ENCODE measurements around the gene CASK.

Gene CASK

DNA sequence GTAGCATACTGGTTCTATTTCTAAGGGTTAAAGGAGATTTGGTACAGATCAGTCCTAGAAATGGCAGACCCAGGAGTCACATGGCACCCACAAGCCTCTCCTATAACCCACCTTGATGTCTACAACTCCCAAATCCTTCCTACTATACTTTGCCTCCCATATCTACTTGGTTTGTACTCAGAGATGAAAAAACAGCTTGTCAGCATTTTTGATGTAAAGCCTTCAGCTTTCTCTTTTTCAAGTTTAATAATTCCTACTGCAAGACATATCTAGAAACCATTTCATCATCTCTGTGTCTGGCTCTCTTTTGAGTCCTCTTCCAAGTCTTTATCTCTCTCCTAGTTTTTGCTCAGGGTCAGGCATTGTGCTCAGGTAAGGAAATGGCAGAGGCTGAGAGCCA is 393.3 kb downstream of the CASK start:
- no peaks in the 10 kb centered on the region for H3K9me3 ChIP-seq
- H3K27ac ChIP-seq: no peak overlapping the region
- no peak overlapping the region for H3K4me3 ChIP-seq (ENCODE audit: low read depth in 1 of 2, low read length in 1 of 2)
- H3K4me1 ChIP-seq (ENCODE audit: control insufficient read depth in 1 of 2, insufficient read depth in 1 of 2, low read depth in 1 of 2, low read length in 1 of 2): peaks cover 17 to 22% of the 10 kb centered on the region in 2 experiments
- TF ChIP-seq, protein P1, sequence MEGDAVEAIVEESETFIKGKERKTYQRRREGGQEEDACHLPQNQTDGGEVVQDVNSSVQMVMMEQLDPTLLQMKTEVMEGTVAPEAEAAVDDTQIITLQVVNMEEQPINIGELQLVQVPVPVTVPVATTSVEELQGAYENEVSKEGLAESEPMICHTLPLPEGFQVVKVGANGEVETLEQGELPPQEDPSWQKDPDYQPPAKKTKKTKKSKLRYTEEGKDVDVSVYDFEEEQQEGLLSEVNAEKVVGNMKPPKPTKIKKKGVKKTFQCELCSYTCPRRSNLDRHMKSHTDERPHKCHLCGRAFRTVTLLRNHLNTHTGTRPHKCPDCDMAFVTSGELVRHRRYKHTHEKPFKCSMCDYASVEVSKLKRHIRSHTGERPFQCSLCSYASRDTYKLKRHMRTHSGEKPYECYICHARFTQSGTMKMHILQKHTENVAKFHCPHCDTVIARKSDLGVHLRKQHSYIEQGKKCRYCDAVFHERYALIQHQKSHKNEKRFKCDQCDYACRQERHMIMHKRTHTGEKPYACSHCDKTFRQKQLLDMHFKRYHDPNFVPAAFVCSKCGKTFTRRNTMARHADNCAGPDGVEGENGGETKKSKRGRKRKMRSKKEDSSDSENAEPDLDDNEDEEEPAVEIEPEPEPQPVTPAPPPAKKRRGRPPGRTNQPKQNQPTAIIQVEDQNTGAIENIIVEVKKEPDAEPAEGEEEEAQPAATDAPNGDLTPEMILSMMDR (IDR thresholded peaks at IDR 0.05): no peak
- H3K27me3 ChIP-seq: no peaks in the 10 kb centered on the region
- no peaks in the 10 kb centered on the region for H3K36me3 ChIP-seq

DNA sequence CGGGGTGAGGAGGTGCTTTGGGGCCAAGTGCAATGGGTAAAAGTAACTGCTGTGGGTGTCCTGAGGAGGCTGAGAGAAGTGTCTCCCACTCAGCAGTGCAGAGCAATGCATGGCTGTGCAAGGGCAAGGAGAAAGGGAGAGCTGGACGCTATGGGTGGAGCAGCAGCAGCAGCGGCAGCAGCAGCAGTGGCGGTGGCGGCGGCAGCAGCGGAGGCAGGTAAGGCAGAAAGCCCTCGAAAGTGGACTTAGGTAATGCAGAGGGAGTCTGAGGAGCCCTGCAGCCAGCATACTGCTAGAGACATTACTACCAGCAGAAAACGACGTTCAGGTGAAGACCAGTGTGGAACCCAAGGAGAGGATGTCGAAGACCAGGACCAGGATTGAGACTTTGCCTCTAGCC is 394.1 kb downstream of the CASK start:
- no peak overlapping the region for H3K4me3 ChIP-seq (ENCODE audit: low read depth in 1 of 2, low read length in 1 of 2)

DNA sequence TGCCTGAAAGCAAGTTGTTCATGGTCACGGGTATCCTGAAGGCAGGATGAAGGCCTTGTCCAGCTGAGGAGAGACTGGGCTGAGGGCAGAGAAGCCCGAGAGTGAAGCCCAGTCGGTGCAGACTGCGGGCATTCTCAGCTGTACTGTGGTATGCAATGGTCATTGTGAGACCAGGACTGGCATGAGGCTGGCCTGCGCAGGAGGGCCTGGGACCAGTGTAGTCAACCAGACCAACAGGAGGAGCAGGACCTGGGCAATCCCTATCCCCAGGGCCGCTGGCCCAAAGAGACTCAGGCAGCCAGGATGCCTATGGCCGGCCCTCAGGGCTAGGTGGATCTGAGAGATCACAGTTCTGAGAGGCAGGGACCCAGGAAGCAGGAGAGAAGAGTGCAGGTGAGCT is 394.6 kb downstream of the CASK start:
- Histone ChIP-seq H3K27ac (no peak overlapping the region), H3K36me3 (no peaks in the 10 kb centered on the region), H3K9me3 (no peaks in the 10 kb centered on the region), H3K4me1 (ENCODE audit: control insufficient read depth in 1 of 2, insufficient read depth in 1 of 2, low read depth in 1 of 2, low read length in 1 of 2) (peaks cover 10 to 12% of the 10 kb centered on the region in 2 experiments), H3K27me3 (no peaks in the 10 kb centered on the region), H3K4me3 (ENCODE audit: low read depth in 1 of 2, low read length in 1 of 2) (no peak overlapping the region)
- TF ChIP-seq, protein P1 (IDR thresholded peaks at IDR 0.05): no peak

More for the DNA sequence above, 394.1 kb downstream of the CASK start:
- H3K9me3 ChIP-seq: no peaks in the 10 kb centered on the region
- TF ChIP-seq, protein P1 (IDR thresholded peaks at IDR 0.05): no peak
- H3K4me1 ChIP-seq (ENCODE audit: control insufficient read depth in 1 of 2, insufficient read depth in 1 of 2, low read depth in 1 of 2, low read length in 1 of 2): peaks cover 10 to 14% of the 10 kb centered on the region in 2 experiments
- H3K36me3 ChIP-seq: no peaks in the 10 kb centered on the region
- H3K27me3 ChIP-seq: no peaks in the 10 kb centered on the region
- no peak overlapping the region for H3K27ac ChIP-seq

DNA sequence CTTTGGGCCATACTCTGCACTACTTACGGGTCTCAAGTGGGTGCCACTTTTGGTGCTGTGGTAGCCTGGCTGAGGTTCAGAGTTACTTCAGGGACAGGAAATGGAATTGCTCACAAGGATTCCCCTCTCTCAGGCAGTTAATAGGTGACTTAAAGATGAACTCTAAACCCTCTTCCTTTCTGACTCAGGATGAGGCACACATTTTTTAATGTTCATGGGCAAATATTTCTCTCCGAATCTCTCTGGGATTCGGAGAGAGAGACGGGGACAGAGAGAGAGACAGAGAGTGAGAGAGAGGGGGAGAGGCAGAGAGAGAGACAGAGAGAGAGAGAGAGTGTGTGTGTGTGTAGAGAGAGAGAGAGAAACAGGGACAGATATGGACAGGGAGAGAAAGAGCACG is 396.4 kb downstream of the CASK start:
- TF ChIP-seq, protein P1 (IDR thresholded peaks at IDR 0.05): no peak
- no peak overlapping the region for H3K27ac ChIP-seq
- H3K4me1 ChIP-seq (ENCODE audit: control insufficient read depth in 1 of 2, insufficient read depth in 1 of 2, low read depth in 1 of 2, low read length in 1 of 2): no peaks in the 10 kb centered on the region
- H3K9me3 ChIP-seq: no peaks in the 10 kb centered on the region
- no peaks in the 10 kb centered on the region for H3K27me3 ChIP-seq
- no peaks in the 10 kb centered on the region for H3K36me3 ChIP-seq
- H3K4me3 ChIP-seq (ENCODE audit: low read depth in 1 of 2, low read length in 1 of 2): no peak overlapping the region

DNA sequence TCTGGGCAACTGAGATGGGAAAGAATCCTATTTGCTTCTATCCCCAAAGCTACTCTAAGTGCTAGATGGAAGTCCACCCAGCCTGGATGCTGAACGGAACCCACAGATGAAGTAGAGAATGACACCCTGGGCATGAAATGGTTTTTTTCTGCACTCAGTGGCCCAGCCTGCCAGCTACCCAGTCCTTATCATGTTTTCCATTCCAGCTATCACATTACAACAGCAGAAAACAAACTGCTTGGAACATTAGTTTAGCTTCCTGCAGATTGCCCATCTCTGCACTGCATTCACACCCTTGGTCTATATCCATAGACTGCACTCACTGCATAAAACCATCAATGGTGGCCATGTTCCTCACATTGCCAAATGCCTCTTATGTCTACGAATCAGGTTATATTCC is 397.1 kb downstream of the CASK start:
- Histone ChIP-seq H3K4me3 (ENCODE audit: low read depth in 1 of 2, low read length in 1 of 2) (no peak overlapping the region), H3K9me3 (no peaks in the 10 kb centered on the region), H3K4me1 (ENCODE audit: control insufficient read depth in 1 of 2, insufficient read depth in 1 of 2, low read depth in 1 of 2, low read length in 1 of 2) (no peaks in the 10 kb centered on the region), H3K27ac (no peak overlapping the region), H3K36me3 (no peaks in the 10 kb centered on the region), H3K27me3 (no peaks in the 10 kb centered on the region)
- TF ChIP-seq, protein P1 (IDR thresholded peaks at IDR 0.05): no peak

DNA sequence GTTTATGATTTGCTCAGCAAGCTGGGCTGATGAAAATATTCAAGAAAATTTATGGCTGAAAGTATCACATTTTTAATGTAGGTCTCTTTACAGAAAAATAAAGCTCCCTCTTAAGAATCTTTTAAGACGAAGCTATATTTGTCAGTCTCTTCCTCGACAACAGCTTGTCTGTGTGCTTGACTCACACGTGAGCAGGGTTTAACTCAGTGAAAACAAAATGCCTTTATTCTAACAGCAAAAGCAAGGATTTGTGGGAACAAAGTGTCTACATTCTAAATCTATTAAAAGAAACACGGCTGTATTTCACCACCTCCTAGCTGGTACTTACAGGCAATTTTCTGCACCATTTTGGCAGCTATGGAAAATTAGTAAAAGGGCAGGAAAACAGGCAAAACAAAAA is 400.7 kb downstream of the CASK start:
- H3K36me3 ChIP-seq: no peaks in the 10 kb centered on the region
- no peaks in the 10 kb centered on the region for H3K9me3 ChIP-seq
- TF ChIP-seq, protein P1 (IDR thresholded peaks at IDR 0.05): no peak
- H3K27ac ChIP-seq: no peak overlapping the region
- H3K4me3 ChIP-seq (ENCODE audit: low read depth in 1 of 2, low read length in 1 of 2): no peak overlapping the region
- H3K27me3 ChIP-seq: no peaks in the 10 kb centered on the region
- H3K4me1 ChIP-seq (ENCODE audit: control insufficient read depth in 1 of 2, insufficient read depth in 1 of 2, low read depth in 1 of 2, low read length in 1 of 2): no peaks in the 10 kb centered on the region

All from neutrophil (primary cell).